ENCODE measurements around the gene IMPDH2. TPM values are rescaled to one million over a fixed set of nuclear protein-coding genes. Genes with fewer than 3 reads are reported as not detected.
A peak's percentile ranks its signal among the peaks of the same experiment; 100 is the strongest.

IMPDH2 gene
- total RNA-seq, 1 donor from 2014 or later, result 190 TPM

DNA sequence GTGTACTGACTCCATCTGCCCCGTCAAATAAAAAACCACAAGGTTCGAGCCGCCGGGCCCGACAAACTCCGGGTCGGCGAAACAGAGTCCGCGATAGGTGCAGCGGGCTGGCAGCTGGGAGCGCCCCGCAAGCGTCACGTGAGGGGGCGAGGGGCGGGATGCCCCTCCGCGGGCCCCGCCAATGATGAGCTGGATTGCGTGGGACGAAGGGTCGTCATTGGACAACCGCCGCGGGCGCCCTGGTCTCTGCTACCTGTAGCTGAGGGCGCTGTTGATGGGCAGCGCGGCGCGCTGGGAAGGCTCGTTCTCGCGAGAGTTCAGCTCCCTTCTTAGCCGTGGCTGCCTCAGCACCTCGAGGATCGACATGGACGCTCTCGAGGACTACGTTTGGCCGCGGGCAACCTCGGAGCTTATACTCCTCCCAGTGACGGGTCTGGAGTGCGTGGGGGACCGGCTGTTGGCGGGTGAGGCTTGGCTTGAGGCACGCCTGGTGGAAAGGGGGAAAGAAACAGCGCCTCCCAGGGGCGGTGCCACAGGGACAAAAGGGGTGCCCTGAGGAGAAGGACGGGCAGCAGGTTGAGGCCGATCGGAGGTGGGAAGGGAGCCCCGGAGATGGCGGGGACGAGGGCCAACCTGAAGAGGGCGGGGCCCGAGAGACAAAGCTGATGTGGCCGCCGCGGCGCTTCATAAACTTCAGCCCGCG lies 22.0 kb downstream of the IMPDH2 start, which contains the start of gene WDR6:
Gene WDR6, plus strand, starts transcription at position 324 of the 703 bp plus-strand sequence. Its CDS starts 41 bp downstream, at position 365.
- FAIRE-seq (no peak), DNase-seq (ENCODE audit: low spot score in 2 of 2) (peak; percentile 85 to 97)

- DNase-seq (ENCODE audit: low spot score in 2 of 2) (no peak), FAIRE-seq (no peak)
Measured at GRCh38 chr3:49006408-49007067, 22.7 kb downstream of the IMPDH2 start.

GRCh38 chr3:49005998-49006397 lies 23.2 kb downstream of the IMPDH2 start:
- DNase-seq (ENCODE audit: low spot score in 2 of 2) (no peak), FAIRE-seq (no peak)

GRCh38 chr3:49005303-49005680 lies 23.9 kb downstream of the IMPDH2 start:
- DNase-seq (ENCODE audit: low spot score in 2 of 2), result no peak
- FAIRE-seq, result no peak

GRCh38 chr3:49004352-49005302 lies 24.6 kb downstream of the IMPDH2 start:
- FAIRE-seq, result no peak
- no peak for DNase-seq (ENCODE audit: low spot score in 2 of 2)

DNA sequence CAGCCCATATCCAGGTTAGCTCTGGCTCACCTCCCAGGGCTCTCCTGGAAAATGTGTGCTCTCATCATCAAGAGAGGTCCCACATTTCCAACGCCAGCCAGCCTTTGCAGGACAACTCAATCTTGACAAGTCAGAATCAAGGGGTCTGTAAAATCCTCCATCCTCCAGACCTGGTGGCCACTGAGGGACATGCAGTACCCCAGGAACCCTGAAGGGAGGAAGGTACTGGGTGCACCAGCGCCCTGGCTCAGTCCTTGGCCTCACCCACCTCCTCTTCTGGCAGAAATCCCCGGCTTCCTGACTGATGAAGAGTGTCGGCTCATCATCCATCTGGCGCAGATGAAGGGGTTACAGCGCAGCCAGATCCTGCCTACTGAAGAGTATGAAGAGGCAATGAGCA lies 28.0 kb downstream of the IMPDH2 start:
- no peak for FAIRE-seq

DNA sequence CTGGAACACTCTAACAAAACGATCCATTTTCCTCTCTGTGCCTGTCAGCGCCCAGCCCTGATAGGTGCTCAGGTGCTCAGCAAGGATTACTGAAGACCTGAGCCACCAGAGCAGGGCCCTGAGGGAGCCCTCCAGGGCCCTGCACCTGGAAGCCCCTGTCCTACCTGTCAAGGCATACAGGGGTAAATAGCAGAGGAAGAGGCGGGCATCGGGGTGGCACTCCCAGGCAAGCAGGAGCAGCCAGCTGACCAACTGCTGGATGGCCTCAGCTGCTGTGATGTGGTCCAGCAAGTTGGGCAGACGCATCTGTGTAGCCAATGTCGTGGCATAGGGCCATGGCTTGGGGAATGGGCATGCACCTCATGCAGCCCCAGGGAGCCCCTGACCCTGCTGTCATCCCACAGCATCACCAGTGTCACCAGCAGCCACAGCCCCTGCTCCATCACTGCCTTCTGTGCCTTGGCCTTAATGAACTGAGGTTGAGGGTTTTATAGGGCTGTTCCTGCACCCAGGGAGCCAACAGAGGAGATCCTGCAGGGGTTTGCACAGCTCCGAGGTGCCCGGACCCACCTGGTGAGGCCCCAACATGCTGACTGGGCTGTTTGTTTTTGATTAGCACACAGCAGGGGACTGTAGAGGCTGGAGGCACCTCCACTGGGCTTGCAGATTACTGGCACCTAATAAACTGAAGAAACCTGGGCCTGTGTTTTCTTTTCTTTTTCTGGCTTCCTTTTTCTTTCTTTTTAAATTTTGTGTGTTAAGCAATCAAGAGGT lies 29.9 kb downstream of the IMPDH2 start:
- FAIRE-seq, result no peak
- DNase-seq (ENCODE audit: low spot score in 2 of 2), result no peak

More for the DNA sequence above, 28.0 kb downstream of the IMPDH2 start:
- no peak for DNase-seq (ENCODE audit: low spot score in 2 of 2)

GRCh38 chr3:48997714-48998637 lies 31.2 kb downstream of the IMPDH2 start:
- DNase-seq (ENCODE audit: low spot score in 2 of 2) (peak; percentile 25 to 66), FAIRE-seq (no peak)

- peak in 1 of 2 donors; percentile 16 for DNase-seq (ENCODE audit: low spot score in 2 of 2)
- FAIRE-seq, result no peak
Measured at GRCh38 chr3:48997102-48997635, 32.0 kb downstream of the IMPDH2 start.

GRCh38 chr3:48996640-48997039 lies 32.6 kb downstream of the IMPDH2 start:
- DNase-seq (ENCODE audit: low spot score in 2 of 2) (no peak), FAIRE-seq (no peak)

- FAIRE-seq (no peak), DNase-seq (ENCODE audit: low spot score in 2 of 2) (no peak)
Measured at GRCh38 chr3:48993834-48994233, 35.4 kb downstream of the IMPDH2 start.

DNA sequence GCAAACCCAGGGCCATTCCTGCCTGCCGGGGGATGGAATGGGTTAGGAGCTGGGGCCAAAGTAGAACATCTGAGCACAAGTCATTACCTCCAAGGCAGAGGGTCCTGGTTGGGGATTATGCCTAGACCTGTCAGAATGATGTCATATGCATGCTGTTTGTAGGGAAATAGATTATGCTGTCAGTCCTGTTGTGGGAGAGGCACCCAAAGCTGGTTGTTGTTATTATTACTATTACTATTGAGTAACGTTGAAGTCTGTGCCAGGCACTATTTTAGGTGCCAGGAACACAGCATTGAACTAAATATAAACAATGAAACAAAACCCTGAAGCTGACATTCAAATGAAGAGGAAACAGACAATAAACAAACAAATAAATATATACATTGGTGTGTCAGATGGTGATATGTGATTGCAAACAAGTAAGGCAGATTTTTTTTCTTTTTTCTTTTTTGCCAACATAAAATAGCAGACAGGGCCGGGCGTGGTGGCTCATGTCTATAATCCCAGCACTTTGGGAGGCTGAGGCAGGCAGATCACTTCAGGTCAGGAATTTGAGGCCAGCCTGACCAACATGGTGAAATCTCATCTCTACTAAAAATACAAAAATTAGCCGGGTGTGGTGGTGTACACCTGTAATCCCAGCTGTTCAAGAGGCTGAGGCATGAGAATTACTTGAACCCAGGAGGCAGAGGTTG lies 37.2 kb downstream of the IMPDH2 start:
- FAIRE-seq (no peak), DNase-seq (ENCODE audit: low spot score in 2 of 2) (peak; percentile 4 to 7)

DNA sequence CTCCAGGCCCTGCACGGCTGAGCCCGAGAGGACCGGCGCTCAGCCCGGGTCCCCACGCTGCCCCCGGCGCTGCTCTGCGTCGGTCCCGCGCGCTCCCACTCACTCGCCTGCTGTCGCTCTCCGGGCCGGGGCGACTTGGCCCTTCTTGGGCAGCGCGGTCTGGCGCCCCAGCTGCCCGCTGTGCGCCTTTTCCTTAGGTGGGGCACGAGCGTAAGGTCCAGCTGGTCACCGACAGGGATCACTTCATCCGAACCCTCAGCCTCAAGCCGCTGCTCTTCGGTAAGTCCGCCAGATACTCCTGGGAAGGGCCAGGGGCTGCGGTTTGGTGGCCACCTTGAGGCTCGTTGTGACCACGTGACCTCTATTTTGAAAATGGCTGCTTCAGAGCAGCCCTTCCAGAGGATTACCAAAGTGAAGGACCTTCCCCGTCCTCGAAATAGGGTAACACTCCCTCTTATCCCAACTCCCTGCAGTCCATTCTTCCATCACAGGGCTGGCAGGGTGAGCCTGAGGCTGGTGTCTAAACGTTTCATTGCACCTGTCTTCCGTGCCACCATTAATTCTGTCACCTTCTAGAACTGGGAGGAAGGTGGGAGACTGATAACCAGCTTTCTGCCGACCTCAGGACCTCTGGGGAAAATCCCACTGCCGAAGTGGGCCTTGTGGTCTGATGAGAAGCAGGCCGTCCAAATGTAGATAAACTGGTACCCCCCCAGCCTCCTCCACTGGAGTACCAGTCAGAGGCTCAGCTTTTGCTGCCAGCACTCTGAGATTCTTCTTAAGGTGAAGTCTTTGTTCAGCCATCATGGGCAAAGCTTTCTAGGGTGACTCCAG lies 38.3 kb downstream of the IMPDH2 start:
- FAIRE-seq, result no peak
- DNase-seq (ENCODE audit: low spot score in 2 of 2), result peak; percentile 32 to 41

DNA sequence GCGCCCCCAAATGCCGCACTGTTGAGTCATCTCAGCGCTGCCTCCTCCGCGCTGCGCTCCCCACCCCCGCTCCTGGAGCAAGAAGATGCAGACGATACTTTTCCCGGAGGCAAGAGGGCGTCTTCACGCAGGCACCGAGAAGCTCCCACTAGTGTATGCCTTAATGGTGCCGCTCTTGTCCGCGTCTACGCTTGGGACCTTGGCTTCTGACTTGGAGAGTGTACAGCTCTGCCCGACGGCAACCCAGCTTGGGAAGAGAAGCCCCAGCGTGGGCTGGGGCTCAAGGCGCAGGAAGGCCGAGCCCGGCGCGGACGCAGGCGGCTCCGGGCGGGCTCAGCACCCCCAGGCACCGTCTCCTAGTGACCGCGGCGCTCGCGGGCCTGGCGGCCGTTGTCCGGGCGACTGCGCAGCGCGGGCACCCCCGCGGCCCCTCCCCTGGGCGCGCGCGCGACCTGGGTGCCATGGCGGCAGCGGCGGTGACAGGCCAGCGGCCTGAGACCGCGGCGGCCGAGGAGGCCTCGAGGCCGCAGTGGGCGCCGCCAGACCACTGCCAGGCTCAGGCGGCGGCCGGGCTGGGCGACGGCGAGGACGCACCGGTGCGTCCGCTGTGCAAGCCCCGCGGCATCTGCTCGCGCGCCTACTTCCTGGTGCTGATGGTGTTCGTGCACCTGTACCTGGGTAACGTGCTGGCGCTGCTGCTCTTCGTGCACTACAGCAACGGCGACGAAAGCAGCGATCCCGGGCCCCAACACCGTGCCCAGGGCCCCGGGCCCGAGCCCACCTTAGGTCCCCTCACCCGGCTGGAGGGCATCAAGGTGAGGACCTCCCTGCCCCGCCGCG lies 39.2 kb downstream of the IMPDH2 start, which contains the start of gene P4HTM:
Gene P4HTM, plus strand, starts transcription at position 446 of the 840 bp plus-strand sequence. Its CDS starts 16 bp downstream, at position 462.
- FAIRE-seq, result no peak
- peak; percentile 83 to 86 for DNase-seq (ENCODE audit: low spot score in 2 of 2)

GRCh38 chr3:48989126-48989795 lies 39.9 kb downstream of the IMPDH2 start:
- DNase-seq (ENCODE audit: low spot score in 2 of 2) (no peak), FAIRE-seq (no peak)

Data from frontal cortex (tissue), 4 donors.